Lower lobe of right lung (tissue), 2 donors: ENCODE data around the gene KIF5C. TPM values are rescaled to one million over a fixed set of nuclear protein-coding genes. Genes with fewer than 3 reads are reported as not detected.

Source experiments
- ATAC-seq, 2 donors: fragments of 200-7000 bp; cut with Tn5 transposase; one replicate each; pipeline ENCODE4 v1.9.1; 2020 to 2022; ENCODE audit warnings: mild to moderate bottlenecking in 2 of 2, moderate library complexity in 2 of 2
- DNase-seq: peaks from one replicate; pipeline ENCODE4 v3.0.0-alpha.2; 2020
- H3K27ac ChIP-seq: fragments of 200-600 bp; one replicate; pipeline ENCODE4 v1.8.0; 2022
- H3K27me3 ChIP-seq: fragments of 200-600 bp; one replicate; pipeline ENCODE4 v1.8.0; 2022; ENCODE audit warnings: low read depth
- H3K36me3 ChIP-seq: fragments of 200-600 bp; one replicate; pipeline ENCODE4 v1.8.0; 2022; ENCODE audit warnings: mild to moderate bottlenecking
- H3K4me1 ChIP-seq: fragments of 200-600 bp; one replicate; pipeline ENCODE4 v1.8.0; 2022
- H3K4me3 ChIP-seq: fragments of 200-600 bp; one replicate; pipeline ENCODE4 v1.8.0; 2022; ENCODE audit warnings: mild to moderate bottlenecking
- H3K9me3 ChIP-seq: fragments of 200-600 bp; one replicate; pipeline ENCODE4 v1.8.0; 2022
- intact Hi-C: fragments of 100-400 bp; cut with DNase I; formaldehyde crosslinking; loops from one replicate; pipeline ENCODE4 v1.11.0; 2022
- total RNA-seq: library from RNA; stranded (reverse); fragmentation: NEBNext Ultra II Directional; extraction: Animal tissue kit (Norgen Biotek cat#: 25700); gene quantifications from one replicate; pipeline ENCODE4 v1.2.1, GENCODE V29; 2021
- TF ChIP-seq, protein P1 (sequence below): fragments of 200-600 bp; IDR thresholded peaks from one replicate; pipeline ENCODE4 v1.8.0; 2022; ENCODE audit warnings: antibody characterized with exemption, mild to moderate bottlenecking
- donor health status: DM: no; HTN: yes; CAD: no; lungs with severe emphysema.

The KIF5C gene
- total RNA-seq, 1 donor from 2014 or later: 0.47 TPM

DNA sequence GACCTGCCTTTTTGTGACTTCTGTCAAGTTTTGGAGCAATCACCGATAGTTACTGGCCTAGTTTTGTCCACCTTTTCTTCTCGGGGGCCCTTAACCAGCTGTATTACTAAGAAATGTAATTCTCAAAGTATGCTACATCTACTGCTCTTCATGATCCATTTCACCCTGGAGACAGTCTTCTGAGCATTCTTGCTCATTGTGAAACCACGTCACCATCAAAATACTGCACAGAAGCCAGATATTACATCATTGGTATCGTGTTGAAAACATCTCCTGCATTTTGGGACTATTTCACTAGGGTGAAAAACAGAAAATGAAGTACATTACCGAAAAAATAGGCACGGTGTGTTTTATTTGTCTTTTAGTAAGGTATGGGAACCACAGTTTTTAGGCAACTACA, 175.2 kb downstream of the KIF5C start:
- TF ChIP-seq, protein P1, sequence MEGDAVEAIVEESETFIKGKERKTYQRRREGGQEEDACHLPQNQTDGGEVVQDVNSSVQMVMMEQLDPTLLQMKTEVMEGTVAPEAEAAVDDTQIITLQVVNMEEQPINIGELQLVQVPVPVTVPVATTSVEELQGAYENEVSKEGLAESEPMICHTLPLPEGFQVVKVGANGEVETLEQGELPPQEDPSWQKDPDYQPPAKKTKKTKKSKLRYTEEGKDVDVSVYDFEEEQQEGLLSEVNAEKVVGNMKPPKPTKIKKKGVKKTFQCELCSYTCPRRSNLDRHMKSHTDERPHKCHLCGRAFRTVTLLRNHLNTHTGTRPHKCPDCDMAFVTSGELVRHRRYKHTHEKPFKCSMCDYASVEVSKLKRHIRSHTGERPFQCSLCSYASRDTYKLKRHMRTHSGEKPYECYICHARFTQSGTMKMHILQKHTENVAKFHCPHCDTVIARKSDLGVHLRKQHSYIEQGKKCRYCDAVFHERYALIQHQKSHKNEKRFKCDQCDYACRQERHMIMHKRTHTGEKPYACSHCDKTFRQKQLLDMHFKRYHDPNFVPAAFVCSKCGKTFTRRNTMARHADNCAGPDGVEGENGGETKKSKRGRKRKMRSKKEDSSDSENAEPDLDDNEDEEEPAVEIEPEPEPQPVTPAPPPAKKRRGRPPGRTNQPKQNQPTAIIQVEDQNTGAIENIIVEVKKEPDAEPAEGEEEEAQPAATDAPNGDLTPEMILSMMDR: no peak
- no peaks in the 10 kb centered on the region for H3K27me3 ChIP-seq
- H3K27ac ChIP-seq: no peak overlapping the region
- ATAC-seq (no peak), DNase-seq (no peak)
- intact Hi-C loops: no loop called here
- peaks cover 10% of the 10 kb centered on the region for H3K9me3 ChIP-seq
- H3K36me3 ChIP-seq: no peaks in the 10 kb centered on the region
- H3K4me1 ChIP-seq: no peaks in the 10 kb centered on the region
- no peak overlapping the region for H3K4me3 ChIP-seq

DNA sequence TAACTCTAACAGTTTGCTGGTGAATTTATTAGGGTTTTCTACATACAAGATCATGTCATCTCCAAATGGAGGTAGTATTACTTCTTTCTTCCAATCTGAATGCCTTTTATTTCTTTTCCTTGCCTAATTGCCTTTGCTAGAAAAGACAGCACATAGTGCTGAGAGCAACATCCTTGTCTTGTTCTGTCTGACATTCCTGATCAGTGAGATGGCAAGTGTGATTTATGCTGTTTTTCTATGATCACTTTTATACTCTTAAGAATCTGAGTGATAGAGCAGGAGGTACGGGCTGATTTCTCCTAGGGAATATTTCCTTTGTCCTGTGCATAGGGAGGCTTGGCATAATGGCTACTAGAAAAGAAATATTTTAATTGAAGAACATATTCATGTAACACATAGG, 180.7 kb downstream of the KIF5C start:
- TF ChIP-seq, protein P1: no peak

DNA sequence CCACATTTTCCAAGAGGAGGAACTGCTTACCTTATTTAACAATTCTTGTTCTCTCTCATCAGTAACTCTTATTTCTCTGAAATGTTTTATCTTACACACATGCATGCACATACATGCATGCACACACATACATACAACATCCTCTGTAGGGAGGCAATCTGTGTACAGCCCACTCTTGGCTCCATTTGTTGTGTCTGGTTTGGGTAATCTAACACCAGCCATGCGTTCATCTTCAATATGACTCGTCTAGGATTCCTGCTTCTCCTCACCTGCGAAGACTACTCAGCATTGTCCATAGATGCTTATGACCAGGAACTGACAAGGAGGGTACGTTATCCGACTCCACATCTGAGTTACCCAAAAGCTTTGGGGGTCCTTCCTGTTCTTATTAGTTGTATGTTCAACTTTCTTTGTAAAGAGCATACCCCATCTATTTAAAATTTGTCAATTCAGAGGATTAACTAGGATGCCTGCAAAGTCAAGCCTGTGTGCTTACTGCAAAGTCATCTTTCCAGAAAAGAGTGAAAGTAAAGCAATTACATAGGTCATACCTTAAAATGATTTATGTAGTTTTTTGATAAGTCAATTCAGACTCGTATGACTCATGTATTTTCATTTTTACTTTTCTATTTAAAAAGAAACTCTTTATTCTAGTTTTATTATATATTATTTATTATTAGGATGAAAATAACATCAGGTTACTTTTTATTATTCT, 181.7 kb downstream of the KIF5C start:
- no peaks in the 10 kb centered on the region for H3K4me1 ChIP-seq
- no peaks in the 10 kb centered on the region for H3K9me3 ChIP-seq
- no peaks in the 10 kb centered on the region for H3K36me3 ChIP-seq
- intact Hi-C loops: no loop called here
- ATAC-seq: no peak
- H3K27ac ChIP-seq: no peak overlapping the region
- no peak for DNase-seq
- TF ChIP-seq, protein P1: no peak
- H3K4me3 ChIP-seq: no peak overlapping the region
- no peaks in the 10 kb centered on the region for H3K27me3 ChIP-seq

More for the DNA sequence above, 180.7 kb downstream of the KIF5C start:
- ATAC-seq (no peak), DNase-seq (no peak)
- intact Hi-C loops: no loop called here
- no peaks in the 10 kb centered on the region for H3K9me3 ChIP-seq
- H3K27ac ChIP-seq: no peak overlapping the region
- no peaks in the 10 kb centered on the region for H3K4me1 ChIP-seq
- H3K27me3 ChIP-seq: no peaks in the 10 kb centered on the region
- no peak overlapping the region for H3K4me3 ChIP-seq
- H3K36me3 ChIP-seq: no peaks in the 10 kb centered on the region

DNA sequence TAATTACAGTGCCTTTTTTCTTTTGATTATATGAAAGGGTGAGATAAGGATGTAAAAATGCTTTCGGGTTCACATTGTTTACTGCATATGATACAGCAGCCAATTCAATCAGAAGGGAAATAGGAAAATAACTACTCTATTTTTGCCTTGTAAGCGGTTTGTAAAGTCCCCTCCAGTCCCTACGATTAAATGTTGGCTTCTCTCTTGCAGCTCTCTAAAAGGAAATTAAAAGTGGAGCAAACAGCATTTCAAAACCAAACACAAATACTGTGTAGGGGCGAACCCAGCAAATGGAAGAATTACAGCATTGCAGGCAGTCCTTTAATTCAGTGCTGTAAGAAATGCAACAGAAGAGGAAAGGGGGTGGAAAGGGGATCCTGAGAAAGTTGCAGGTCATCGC, 182.4 kb downstream of the KIF5C start:
- DNase-seq (no peak), ATAC-seq (no peak)
- Histone ChIP-seq H3K27ac (no peak overlapping the region), H3K4me3 (no peak overlapping the region), H3K4me1 (no peaks in the 10 kb centered on the region), H3K27me3 (no peaks in the 10 kb centered on the region), H3K36me3 (no peaks in the 10 kb centered on the region), H3K9me3 (no peaks in the 10 kb centered on the region)
- TF ChIP-seq, protein P1: no peak
- intact Hi-C loops: no loop called here

DNA sequence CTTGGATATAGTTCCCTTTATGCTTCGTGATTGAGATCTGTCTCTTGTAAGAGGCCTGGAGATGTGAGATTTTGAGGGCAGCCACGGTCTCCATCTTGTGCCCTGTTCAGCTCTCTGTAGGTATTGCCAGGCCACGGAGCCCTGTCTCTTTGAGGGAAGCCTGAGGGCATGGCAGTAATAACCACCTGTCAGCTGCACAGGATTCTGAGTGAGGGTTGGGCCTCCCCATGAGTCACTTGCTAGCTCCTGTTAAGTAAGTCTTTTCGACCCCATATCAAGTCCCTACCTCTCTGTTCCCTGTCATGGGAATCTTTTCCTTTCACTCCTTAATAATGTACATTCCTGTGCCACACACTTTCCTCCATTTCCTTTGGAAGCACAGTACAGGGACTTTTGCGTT, 183.9 kb downstream of the KIF5C start:
- Histone ChIP-seq H3K4me1 (no peaks in the 10 kb centered on the region), H3K27ac (no peak overlapping the region), H3K9me3 (no peaks in the 10 kb centered on the region), H3K27me3 (no peaks in the 10 kb centered on the region), H3K36me3 (no peaks in the 10 kb centered on the region), H3K4me3 (no peak overlapping the region)
- TF ChIP-seq, protein P1: no peak
- ATAC-seq (no peak), DNase-seq (no peak)
- intact Hi-C loops: no loop called here
